Prostate gland (tissue), 2 donors: ENCODE data around the gene NUP85.

Source experiments
- CTCF ChIP-seq, 4 experiments: fragments of 200-600 bp in 2 of 4; fragments of 450-650 bp in 2 of 4; sonication (generic) in 2 of 4; IDR thresholded peaks; 1 replicate in 3 of 4; 2 replicates in 1 of 4; pipeline ENCODE4 v1.5.1; 2016 to 2019; ENCODE audit warnings: antibody characterized with exemption in 4 of 4, mild to moderate bottlenecking in 2 of 4, moderate library complexity in 2 of 4
- POLR2A ChIP-seq: fragments of 450-650 bp; IDR thresholded peaks from one replicate; pipeline ENCODE4 v1.6.1; 2016; ENCODE audit warnings: antibody characterized with exemption, mild to moderate bottlenecking

DNA sequence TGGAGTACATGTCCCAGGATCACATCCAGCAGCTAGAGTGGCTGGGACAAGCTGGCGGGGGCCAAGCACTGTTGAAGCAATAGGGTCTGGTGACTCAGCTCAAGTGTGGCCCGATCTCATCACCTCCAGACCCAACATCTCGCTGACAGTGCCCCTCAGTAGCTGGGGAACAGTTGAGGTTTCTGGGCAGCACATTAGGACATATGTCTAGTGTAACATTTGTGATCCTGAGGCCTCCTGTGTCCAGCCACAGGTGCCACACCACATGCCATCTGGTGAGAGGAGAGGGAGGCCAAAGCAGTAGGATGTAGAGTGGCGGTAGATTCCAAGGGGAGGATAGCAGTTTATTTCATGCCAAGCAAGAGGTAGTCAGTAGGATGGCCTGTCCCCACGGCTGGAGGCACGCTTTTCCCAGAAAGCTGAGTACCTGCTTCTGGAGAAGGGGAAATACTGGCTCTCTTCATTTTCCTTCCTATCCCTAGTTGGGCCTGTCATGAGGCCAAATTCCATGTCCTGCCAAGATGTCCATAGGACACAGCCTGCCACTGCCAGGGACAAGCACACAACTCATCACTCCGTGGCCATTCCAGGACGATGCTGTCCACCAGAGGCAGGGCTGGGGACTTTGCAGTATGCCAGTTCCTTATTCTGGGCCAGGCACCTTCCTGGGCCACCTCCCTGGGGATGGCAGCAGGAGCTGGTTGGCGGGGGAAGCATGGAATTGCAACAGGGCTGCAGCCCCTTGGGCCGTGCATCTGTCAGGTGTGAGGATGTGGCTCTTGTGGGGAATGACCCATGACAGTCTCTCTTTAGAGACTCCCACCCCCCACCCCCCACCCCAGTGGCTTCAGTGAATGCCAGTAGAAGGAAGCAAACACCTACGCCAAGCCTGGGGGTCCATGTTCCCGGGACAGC is 31.9 kb downstream of the NUP85 start:
- TF ChIP-seq CTCF (IDR thresholded peaks at IDR 0.05) (no peak), POLR2A (no peak)
